ENCODE data around the gene PCED1B.

PCED1B gene

DNA sequence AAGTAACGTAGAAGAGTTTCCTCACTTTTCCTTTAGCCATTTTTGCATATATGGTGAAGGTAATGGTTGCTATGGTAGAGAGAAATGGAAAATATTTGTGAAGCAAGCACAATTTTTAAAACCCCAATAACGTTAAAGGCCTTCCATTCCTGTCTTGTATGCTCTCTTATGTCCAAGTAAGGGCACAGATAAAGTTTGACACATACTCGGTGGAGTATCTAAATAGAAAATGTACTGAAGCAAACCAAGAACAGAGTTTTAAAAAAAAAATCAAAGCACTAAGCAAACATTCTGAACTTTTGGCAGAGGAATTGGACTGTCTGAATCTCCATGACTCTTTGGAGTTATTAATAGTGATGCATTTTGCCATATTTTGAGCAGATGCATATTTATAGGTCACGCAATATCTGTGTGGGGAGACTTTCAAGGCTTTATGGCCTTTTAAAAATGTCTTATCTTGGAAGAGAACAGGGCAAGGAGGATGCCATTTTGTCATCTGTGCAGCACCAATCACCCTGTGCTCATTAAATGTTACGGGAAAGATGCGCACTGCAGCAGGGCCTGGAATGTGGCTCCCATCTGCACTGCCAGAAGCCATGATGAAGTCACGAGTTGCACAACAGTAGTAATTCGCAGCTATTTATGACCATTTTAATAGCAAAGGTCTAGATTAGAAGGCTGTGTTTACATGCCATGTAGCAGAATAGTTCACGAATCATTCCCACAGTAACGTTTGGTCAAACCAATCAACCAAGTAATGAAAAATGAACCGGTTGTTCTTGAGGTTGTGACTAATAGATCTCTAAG is 23.6 kb downstream of the PCED1B start:
- 90 to 94% methylated on average over 10 of the region's 11 CpGs for WGBS, 2 experiments
- Histone ChIP-seq H3K9me3 (ENCODE audit: control insufficient read depth, low read length) (no peaks in the 10 kb centered on the region), H3K4me1 (ENCODE audit: control insufficient read depth, insufficient read depth, low read length) (no peaks in the 10 kb centered on the region), H3K27ac (ENCODE audit: insufficient read depth, low read depth, low read length, poor library complexity, severe bottlenecking) (no peak overlapping the region), H3K4me3 (ENCODE audit: insufficient read depth, low read depth, low read length) (no peak overlapping the region), H3K36me3 (ENCODE audit: control insufficient read depth, insufficient read depth, low read length) (no peaks in the 10 kb centered on the region), H3K27me3 (ENCODE audit: control insufficient read depth, insufficient read depth, low read length, poor library complexity, severe bottlenecking) (no peaks in the 10 kb centered on the region)

DNA sequence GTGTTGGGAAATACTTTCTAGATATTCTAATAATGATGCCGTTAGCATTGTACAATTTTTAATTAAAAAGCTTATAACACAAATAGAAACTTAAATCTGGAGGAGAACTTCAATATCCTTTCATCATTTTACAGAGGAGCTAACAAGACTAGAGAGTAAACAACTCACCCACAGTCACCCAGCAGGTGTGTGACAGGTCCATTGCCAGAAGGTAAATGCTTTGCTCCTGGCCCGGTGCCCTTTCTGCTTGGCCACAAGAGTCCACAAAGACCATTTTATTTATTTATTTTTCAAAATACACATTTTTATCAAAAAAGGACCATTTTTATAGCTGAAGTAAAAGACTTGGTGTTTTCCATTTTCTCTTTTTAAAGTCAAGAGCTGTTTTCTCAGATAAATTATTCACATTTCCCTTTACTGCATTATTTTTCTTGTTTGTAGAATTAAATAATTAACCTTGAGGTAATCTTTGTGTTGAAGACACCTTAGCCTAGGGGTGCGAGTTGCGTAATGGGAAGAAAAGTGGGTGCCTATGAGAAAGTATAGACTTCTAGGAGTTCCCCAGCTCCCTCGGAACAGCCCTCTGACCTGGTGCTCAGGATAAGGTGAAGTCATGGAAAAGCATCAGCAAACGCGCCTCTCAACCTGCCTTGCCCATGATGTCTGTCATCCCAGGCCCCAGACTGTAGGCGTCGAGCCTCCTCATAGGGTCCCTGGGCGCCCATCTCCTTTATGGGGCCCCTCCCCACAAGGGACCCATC is 26.7 kb downstream of the PCED1B start:
- 91 to 93% methylated on average over 9 to 10 of the region's 10 CpGs for WGBS, 2 experiments
- Histone ChIP-seq H3K27me3 (ENCODE audit: control insufficient read depth, insufficient read depth, low read length, poor library complexity, severe bottlenecking) (no peaks in the 10 kb centered on the region), H3K4me1 (ENCODE audit: control insufficient read depth, insufficient read depth, low read length) (no peaks in the 10 kb centered on the region), H3K9me3 (ENCODE audit: control insufficient read depth, low read length) (no peaks in the 10 kb centered on the region), H3K27ac (ENCODE audit: insufficient read depth, low read depth, low read length, poor library complexity, severe bottlenecking) (no peak overlapping the region), H3K4me3 (ENCODE audit: insufficient read depth, low read depth, low read length) (no peak overlapping the region), H3K36me3 (ENCODE audit: control insufficient read depth, insufficient read depth, low read length) (no peaks in the 10 kb centered on the region)

DNA sequence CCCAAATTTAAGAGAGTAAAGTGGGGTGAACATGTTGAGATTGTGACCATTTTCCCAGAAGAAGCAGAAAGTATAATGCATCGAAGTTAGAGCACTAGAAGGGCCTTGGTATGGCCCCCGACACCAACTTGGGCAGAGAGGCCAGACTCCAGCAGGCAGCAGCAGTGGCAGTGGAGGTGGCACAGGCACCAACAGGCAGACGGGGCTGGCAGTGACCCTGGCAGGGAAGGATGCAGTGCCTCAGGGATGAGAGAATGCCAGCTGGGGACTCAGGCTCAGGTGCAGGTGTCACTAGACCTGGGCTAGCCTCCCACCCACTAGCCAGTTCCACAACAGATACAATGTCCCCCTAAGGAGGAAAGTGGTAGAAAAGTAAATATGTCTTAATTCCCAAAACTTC is 28.0 kb downstream of the PCED1B start:
- no peak overlapping the region for H3K27ac ChIP-seq (ENCODE audit: insufficient read depth, low read depth, low read length, poor library complexity, severe bottlenecking)
- H3K4me3 ChIP-seq (ENCODE audit: insufficient read depth, low read depth, low read length) = no peak overlapping the region
- H3K27me3 ChIP-seq (ENCODE audit: control insufficient read depth, insufficient read depth, low read length, poor library complexity, severe bottlenecking) = no peaks in the 10 kb centered on the region
- H3K9me3 ChIP-seq (ENCODE audit: control insufficient read depth, low read length) = no peaks in the 10 kb centered on the region
- WGBS, 2 experiments = 91 to 94% methylated on average over 3 of the region's 3 CpGs
- H3K4me1 ChIP-seq (ENCODE audit: control insufficient read depth, insufficient read depth, low read length) = no peaks in the 10 kb centered on the region
- no peaks in the 10 kb centered on the region for H3K36me3 ChIP-seq (ENCODE audit: control insufficient read depth, insufficient read depth, low read length)

DNA sequence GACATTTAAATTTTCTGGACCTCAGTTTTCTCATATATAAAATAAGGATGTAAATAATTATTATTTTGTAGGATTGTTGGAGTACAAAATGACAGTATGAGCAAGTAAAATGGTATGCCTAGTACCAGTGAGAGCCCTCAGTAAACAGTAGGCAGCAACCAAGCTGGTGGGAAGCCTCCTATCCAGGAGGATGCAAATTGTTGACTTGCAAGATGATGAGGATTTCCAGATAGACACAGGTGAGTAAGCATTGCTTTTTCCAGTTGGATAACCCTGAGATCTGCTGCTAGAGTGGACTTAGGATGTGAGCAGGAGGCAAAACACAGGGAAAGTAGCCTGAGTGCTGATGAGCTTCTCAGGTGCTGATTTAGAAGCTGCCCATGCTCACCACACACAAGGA is 28.5 kb downstream of the PCED1B start:
- Histone ChIP-seq H3K4me1 (ENCODE audit: control insufficient read depth, insufficient read depth, low read length) (no peaks in the 10 kb centered on the region), H3K27ac (ENCODE audit: insufficient read depth, low read depth, low read length, poor library complexity, severe bottlenecking) (no peak overlapping the region), H3K4me3 (ENCODE audit: insufficient read depth, low read depth, low read length) (no peak overlapping the region), H3K36me3 (ENCODE audit: control insufficient read depth, insufficient read depth, low read length) (no peaks in the 10 kb centered on the region), H3K27me3 (ENCODE audit: control insufficient read depth, insufficient read depth, low read length, poor library complexity, severe bottlenecking) (no peaks in the 10 kb centered on the region), H3K9me3 (ENCODE audit: control insufficient read depth, low read length) (no peaks in the 10 kb centered on the region)

DNA sequence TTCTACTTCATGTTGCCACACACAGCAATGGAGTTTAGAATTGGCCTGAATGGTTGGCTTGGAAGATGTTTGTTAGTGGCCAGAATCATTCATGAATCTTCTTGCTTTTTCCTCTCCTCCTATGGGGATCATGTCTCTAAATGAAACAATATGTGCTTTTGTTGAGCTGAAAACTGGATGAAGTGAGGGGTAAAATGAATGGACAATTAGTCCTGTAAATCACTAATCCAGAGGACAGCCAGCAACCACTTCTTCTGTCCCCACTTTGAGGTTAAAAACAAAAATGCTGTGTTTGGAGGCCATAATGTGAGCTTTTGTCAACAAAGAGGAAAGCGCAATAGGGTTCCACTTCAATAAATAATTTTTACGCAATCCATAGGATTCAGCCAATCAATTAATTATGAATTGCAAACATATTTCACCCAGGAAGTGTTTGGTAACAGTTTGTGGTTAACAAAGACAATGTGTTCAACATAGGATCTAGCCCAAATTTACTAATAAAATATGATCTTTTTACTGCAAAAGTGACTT is 30.7 kb downstream of the PCED1B start:
- Histone ChIP-seq H3K27ac (ENCODE audit: insufficient read depth, low read depth, low read length, poor library complexity, severe bottlenecking) (no peak overlapping the region), H3K9me3 (ENCODE audit: control insufficient read depth, low read length) (no peaks in the 10 kb centered on the region)
- 76 to 77% methylated on average over 2 of the region's 2 CpGs for WGBS, 2 experiments

DNA sequence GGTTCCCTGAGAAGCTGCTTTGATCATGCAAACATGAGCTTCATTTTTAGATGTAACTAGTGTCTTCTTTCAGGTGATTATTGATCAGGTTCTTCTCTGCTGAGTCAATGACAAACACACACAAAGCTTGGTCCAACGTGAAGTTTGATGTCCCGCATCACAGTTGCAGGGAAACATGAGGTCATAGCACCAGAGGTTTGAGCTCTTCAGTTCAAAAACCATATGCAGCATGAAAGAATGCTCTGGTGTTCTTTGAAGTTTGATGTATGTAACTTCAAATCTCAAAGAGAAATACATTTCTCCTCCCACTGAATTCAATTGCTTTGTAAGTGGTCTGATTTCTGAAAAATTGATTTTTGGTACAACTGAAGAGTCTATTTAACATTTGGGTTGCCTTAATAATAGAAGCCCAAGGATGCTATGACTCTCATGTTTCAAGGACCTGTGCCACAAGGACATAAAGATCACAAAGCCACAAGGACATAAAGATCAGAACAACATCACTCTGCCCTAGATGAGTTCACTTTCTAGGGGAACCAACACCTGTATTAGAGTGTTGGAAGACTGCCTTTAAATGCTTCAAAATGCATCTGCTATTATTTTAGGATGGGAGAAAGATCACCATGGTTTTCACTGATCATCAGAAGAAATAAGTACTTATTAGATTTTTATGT is 31.4 kb downstream of the PCED1B start:
- Histone ChIP-seq H3K27me3 (ENCODE audit: control insufficient read depth, insufficient read depth, low read length, poor library complexity, severe bottlenecking) (no peaks in the 10 kb centered on the region), H3K27ac (ENCODE audit: insufficient read depth, low read depth, low read length, poor library complexity, severe bottlenecking) (no peak overlapping the region), H3K9me3 (ENCODE audit: control insufficient read depth, low read length) (no peaks in the 10 kb centered on the region), H3K4me3 (ENCODE audit: insufficient read depth, low read depth, low read length) (no peak overlapping the region), H3K36me3 (ENCODE audit: control insufficient read depth, insufficient read depth, low read length) (no peaks in the 10 kb centered on the region), H3K4me1 (ENCODE audit: control insufficient read depth, insufficient read depth, low read length) (no peaks in the 10 kb centered on the region)
- WGBS, 2 experiments = 92 to 94% methylated on average over 2 of the region's 2 CpGs

More for the DNA sequence above, 30.7 kb downstream of the PCED1B start:
- Histone ChIP-seq H3K27me3 (ENCODE audit: control insufficient read depth, insufficient read depth, low read length, poor library complexity, severe bottlenecking) (no peaks in the 10 kb centered on the region), H3K36me3 (ENCODE audit: control insufficient read depth, insufficient read depth, low read length) (no peaks in the 10 kb centered on the region), H3K4me3 (ENCODE audit: insufficient read depth, low read depth, low read length) (no peak overlapping the region), H3K4me1 (ENCODE audit: control insufficient read depth, insufficient read depth, low read length) (no peaks in the 10 kb centered on the region)

DNA sequence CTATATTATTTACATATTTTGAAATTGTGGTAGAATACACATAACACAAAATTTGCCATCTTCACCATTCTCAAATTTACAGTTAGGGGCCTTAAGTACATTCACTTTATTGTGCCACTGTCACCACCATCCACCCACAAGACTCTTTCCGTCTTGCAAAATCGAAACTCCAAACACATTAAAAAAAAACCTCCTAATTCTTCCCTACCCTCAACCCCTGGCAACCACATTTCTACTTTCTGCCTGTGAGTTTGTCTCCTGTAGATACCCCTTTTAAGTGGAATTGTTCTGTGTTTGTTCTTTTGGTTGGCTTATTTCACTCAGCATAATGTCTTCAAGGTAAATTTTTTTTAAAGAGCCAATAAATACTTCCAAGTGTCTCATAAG is 32.0 kb downstream of the PCED1B start:
- WGBS, 2 experiments = 95 to 97% methylated on average over 2 of the region's 2 CpGs
- Histone ChIP-seq H3K4me1 (ENCODE audit: control insufficient read depth, insufficient read depth, low read length) (no peaks in the 10 kb centered on the region), H3K27me3 (ENCODE audit: control insufficient read depth, insufficient read depth, low read length, poor library complexity, severe bottlenecking) (no peaks in the 10 kb centered on the region), H3K27ac (ENCODE audit: insufficient read depth, low read depth, low read length, poor library complexity, severe bottlenecking) (no peak overlapping the region), H3K9me3 (ENCODE audit: control insufficient read depth, low read length) (no peaks in the 10 kb centered on the region), H3K4me3 (ENCODE audit: insufficient read depth, low read depth, low read length) (no peak overlapping the region), H3K36me3 (ENCODE audit: control insufficient read depth, insufficient read depth, low read length) (no peaks in the 10 kb centered on the region)

DNA sequence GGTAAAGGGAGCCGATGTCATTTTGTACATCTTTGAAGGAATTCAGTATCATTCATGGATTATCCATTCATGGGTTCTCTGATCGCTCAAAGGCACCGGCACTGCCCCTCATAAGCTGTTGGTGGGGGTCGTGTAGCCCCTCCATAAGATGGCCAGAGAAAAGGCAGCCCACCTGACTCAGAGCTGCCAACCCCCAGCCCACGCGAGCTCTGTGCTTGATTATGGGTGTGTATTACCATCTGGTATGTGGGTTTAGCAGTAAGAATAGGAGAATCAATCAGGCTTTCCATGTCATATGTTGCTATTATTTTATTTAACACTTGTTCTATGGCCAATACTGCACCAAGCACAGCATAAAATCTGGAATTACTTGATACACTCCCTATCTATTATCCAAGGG is 32.4 kb downstream of the PCED1B start:
- H3K27me3 ChIP-seq (ENCODE audit: control insufficient read depth, insufficient read depth, low read length, poor library complexity, severe bottlenecking) = no peaks in the 10 kb centered on the region
- H3K36me3 ChIP-seq (ENCODE audit: control insufficient read depth, insufficient read depth, low read length) = no peaks in the 10 kb centered on the region
- H3K9me3 ChIP-seq (ENCODE audit: control insufficient read depth, low read length) = no peaks in the 10 kb centered on the region
- no peaks in the 10 kb centered on the region for H3K4me1 ChIP-seq (ENCODE audit: control insufficient read depth, insufficient read depth, low read length)
- no peak overlapping the region for H3K27ac ChIP-seq (ENCODE audit: insufficient read depth, low read depth, low read length, poor library complexity, severe bottlenecking)
- H3K4me3 ChIP-seq (ENCODE audit: insufficient read depth, low read depth, low read length) = no peak overlapping the region
- 94 to 95% methylated on average over 6 of the region's 6 CpGs for WGBS, 2 experiments

DNA sequence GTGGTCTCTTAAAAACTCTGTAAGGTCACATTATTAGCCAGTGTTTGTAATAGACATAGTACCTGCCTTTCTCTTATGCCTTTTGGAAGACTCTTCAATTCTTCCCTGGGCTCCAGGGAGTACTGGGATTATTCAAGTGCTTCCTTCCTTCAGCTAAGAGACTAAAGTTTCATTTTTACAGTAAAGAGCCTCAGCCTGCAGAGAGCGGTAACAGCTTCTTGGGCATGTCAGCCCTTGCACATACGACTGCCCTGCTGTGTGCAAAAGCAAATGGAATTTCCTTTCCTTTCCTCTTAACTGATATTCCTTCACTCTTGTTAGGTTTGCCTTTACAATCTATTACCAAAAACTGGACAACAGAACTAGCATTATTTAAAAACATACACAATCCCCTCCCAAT is 33.3 kb downstream of the PCED1B start:
- 82 to 92% methylated on average over 2 of the region's 2 CpGs for WGBS, 2 experiments

DNA sequence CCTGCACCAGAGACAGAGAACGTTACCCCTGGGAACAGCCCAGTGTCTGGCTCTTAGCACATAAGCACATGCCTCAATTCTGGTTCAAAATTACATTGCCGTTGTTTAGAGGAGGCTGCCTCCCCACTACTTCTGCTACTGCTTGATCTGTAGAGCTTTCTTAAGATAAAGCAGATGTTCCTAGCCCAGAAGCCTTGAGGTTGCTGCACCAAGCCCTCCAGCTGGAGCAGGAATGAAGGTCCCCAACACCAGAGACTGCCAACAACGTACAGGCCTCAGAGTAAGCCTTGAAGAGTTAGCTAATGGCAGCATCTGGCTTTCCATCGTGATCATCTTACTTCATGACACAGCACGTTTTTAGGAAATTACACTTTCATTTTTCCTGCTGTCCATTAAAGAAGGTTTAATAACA is 35.1 kb downstream of the PCED1B start:
- Histone ChIP-seq H3K4me3 (ENCODE audit: insufficient read depth, low read depth, low read length) (no peak overlapping the region), H3K36me3 (ENCODE audit: control insufficient read depth, insufficient read depth, low read length) (no peaks in the 10 kb centered on the region), H3K9me3 (ENCODE audit: control insufficient read depth, low read length) (no peaks in the 10 kb centered on the region), H3K27ac (ENCODE audit: insufficient read depth, low read depth, low read length, poor library complexity, severe bottlenecking) (no peak overlapping the region), H3K4me1 (ENCODE audit: control insufficient read depth, insufficient read depth, low read length) (no peaks in the 10 kb centered on the region), H3K27me3 (ENCODE audit: control insufficient read depth, insufficient read depth, low read length, poor library complexity, severe bottlenecking) (no peaks in the 10 kb centered on the region)
- 82 to 94% methylated on average over 5 of the region's 5 CpGs for WGBS, 2 experiments

More for the DNA sequence above, 33.3 kb downstream of the PCED1B start:
- Histone ChIP-seq H3K27ac (ENCODE audit: insufficient read depth, low read depth, low read length, poor library complexity, severe bottlenecking) (no peak overlapping the region), H3K9me3 (ENCODE audit: control insufficient read depth, low read length) (no peaks in the 10 kb centered on the region), H3K4me1 (ENCODE audit: control insufficient read depth, insufficient read depth, low read length) (no peaks in the 10 kb centered on the region), H3K27me3 (ENCODE audit: control insufficient read depth, insufficient read depth, low read length, poor library complexity, severe bottlenecking) (no peaks in the 10 kb centered on the region), H3K4me3 (ENCODE audit: insufficient read depth, low read depth, low read length) (no peak overlapping the region), H3K36me3 (ENCODE audit: control insufficient read depth, insufficient read depth, low read length) (no peaks in the 10 kb centered on the region)
